PC-9 (cell line): ENCODE measurements around the gene NR6A1. TPM values are rescaled to one million over a fixed set of nuclear protein-coding genes. Genes with fewer than 3 reads are reported as not detected.

Source experiments
- BruUV-seq: library from RNA; stranded (reverse); fragments of 400-500 nt; replicated peaks from 2 replicates; lab custom pipeline; 2021; lab: Mats Ljungman, UMichigan
- CTCF ChIA-PET: fragments of 300-600 bp; sonication (Branson Sonifier 250); formaldehyde crosslinking; loops from one replicate; lab custom pipeline; 2022; ENCODE audit warnings: antibody characterized with exemption; lab: Charles Lee
- POLR2A ChIA-PET: fragments of 300-600 bp; sonication (Branson Sonifier 250); formaldehyde crosslinking; loops from one replicate; lab custom pipeline; 2022; ENCODE audit warnings: antibody characterized with exemption; ENCODE audit not compliant: unreplicated experiment; lab: Charles Lee
- DNase-seq, 2 experiments: peaks; one replicate each; pipeline versions ENCODE4 v3.0.0 to v3.0.0-alpha.2; 2015 to 2022; ENCODE audit warnings: mixed read lengths in 1 of 2
- H2AFZ ChIP-seq: fragments of 200-600 bp; sonication (generic); 2 replicates; pipeline ENCODE4 v1.8.1; 2017; ENCODE audit warnings: antibody characterized with exemption
- H3F3A ChIP-seq: fragments of 200-600 bp; sonication (generic); 2 replicates; pipeline ENCODE4 v1.8.1; 2017; ENCODE audit warnings: antibody characterized with exemption, mild to moderate bottlenecking, low read depth; ENCODE audit not compliant: insufficient read depth
- H3K27ac ChIP-seq: fragments of 200-600 bp; sonication (generic); 2 replicates; pipeline ENCODE4 v1.6.1; 2016; ENCODE audit warnings: mixed run types
- H3K27me3 ChIP-seq: fragments of 200-600 bp; sonication (generic); 2 replicates; pipeline ENCODE4 v1.6.1; 2016; ENCODE audit warnings: low read depth, mixed run types; ENCODE audit not compliant: insufficient read depth
- H3K36me3 ChIP-seq: fragments of 200-600 bp; sonication (generic); 2 replicates; pipeline ENCODE4 v1.6.1; 2016; ENCODE audit warnings: low read depth, mixed run types
- H3K4me1 ChIP-seq: fragments of 200-600 bp; sonication (generic); replicated peaks from 2 replicates; pipeline ENCODE4 v1.6.1; 2016; ENCODE audit warnings: mixed run types; ENCODE audit not compliant: insufficient read depth
- H3K4me2 ChIP-seq: fragments of 200-600 bp; sonication (generic); 2 replicates; pipeline ENCODE4 v1.6.1; 2017; ENCODE audit warnings: mixed run types
- H3K4me3 ChIP-seq: fragments of 200-600 bp; sonication (generic); 2 replicates; pipeline ENCODE4 v1.6.1; 2016; ENCODE audit warnings: mixed run types
- H3K79me2 ChIP-seq: fragments of 200-600 bp; sonication (generic); 2 replicates; pipeline ENCODE4 v1.6.1; 2017; ENCODE audit warnings: low read depth, mixed run types
- H3K9me2 ChIP-seq: fragments of 200-600 bp; sonication (generic); 2 replicates; pipeline ENCODE4 v1.8.1; 2017; ENCODE audit warnings: mild to moderate bottlenecking; ENCODE audit not compliant: insufficient read depth
- H3K9me3 ChIP-seq: fragments of 200-600 bp; sonication (generic); 2 replicates; pipeline ENCODE4 v1.8.1; 2016; ENCODE audit warnings: low read depth; ENCODE audit not compliant: insufficient read depth
- H4K20me1 ChIP-seq: fragments of 200-600 bp; sonication (generic); 2 replicates; pipeline ENCODE4 v1.8.1; 2017; ENCODE audit not compliant: insufficient read depth
- EZH2 ChIP-seq: fragments of 200-600 bp; sonication (generic); IDR thresholded peaks from 2 replicates; pipeline ENCODE4 v1.8.0; 2017; ENCODE audit warnings: antibody characterized with exemption, low read depth
- intact Hi-C: fragments of 100-400 bp; cut with micrococcal nuclease; formaldehyde crosslinking; loops from one replicate; pipeline ENCODE4 v1.10.0; 2022; ENCODE audit not compliant: unreplicated experiment
- total RNA-seq: library from RNA; stranded (reverse); gene quantifications from 2 replicates; pipeline ENCODE4 v1.2.3, GENCODE V29; 2021
- TF ChIP-seq, protein P1 (sequence below): fragments of 200-600 bp; sonication (generic); conservative IDR thresholded peaks from 2 replicates; pipeline ENCODE4 v1.6.1; 2017; ENCODE audit warnings: mixed run types, antibody characterized with exemption, mild to moderate bottlenecking, moderate library complexity

Gene NR6A1
- total RNA-seq, 1 experiment from 2014 or later: 13.0 TPM

GRCh38 chr9:124698265-124698664 is 72.8 kb downstream of the NR6A1 start:
- Histone ChIP-seq H3K27ac (peak overlapping the region; percentile 81), H3K4me2 (no peak overlapping the region), H3K36me3 (0 out of 2 replicates have a peak, but pooled peaks cover 8% of the 10 kb centered on the region), H3K27me3 (no peaks in the 10 kb centered on the region), H2AFZ (no peak overlapping the region), H3K9me2 (no peaks in the 10 kb centered on the region), H3K79me2 (peaks cover 45% of the 10 kb centered on the region; the same call in 1 of the 2 replicates), H3K9me3 (no peaks in the 10 kb centered on the region), H3K4me3 (no peak overlapping the region), H3F3A (peaks cover 51% of the 10 kb centered on the region), H3K4me1 (peaks cover 54% of the 10 kb centered on the region), H4K20me1 (no peaks in the 10 kb centered on the region)
- TF ChIP-seq, protein P1, sequence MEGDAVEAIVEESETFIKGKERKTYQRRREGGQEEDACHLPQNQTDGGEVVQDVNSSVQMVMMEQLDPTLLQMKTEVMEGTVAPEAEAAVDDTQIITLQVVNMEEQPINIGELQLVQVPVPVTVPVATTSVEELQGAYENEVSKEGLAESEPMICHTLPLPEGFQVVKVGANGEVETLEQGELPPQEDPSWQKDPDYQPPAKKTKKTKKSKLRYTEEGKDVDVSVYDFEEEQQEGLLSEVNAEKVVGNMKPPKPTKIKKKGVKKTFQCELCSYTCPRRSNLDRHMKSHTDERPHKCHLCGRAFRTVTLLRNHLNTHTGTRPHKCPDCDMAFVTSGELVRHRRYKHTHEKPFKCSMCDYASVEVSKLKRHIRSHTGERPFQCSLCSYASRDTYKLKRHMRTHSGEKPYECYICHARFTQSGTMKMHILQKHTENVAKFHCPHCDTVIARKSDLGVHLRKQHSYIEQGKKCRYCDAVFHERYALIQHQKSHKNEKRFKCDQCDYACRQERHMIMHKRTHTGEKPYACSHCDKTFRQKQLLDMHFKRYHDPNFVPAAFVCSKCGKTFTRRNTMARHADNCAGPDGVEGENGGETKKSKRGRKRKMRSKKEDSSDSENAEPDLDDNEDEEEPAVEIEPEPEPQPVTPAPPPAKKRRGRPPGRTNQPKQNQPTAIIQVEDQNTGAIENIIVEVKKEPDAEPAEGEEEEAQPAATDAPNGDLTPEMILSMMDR: no peak
- TF ChIP-seq EZH2: no peak
- intact Hi-C loops: no loop called here
- ChIA-PET CTCF (no interaction called here), POLR2A (no interaction called here)
- BruUV-seq: no TSS peak
- no peak for DNase-seq

GRCh38 chr9:124697326-124698200 is 73.5 kb downstream of the NR6A1 start:
- Histone ChIP-seq H2AFZ (no peak overlapping the region), H3K27ac (peak overlapping the region; percentile 81), H3K4me3 (no peak overlapping the region), H3K27me3 (no peaks in the 10 kb centered on the region), H4K20me1 (no peaks in the 10 kb centered on the region), H3K36me3 (0 out of 2 replicates have a peak, but pooled peaks cover 8% of the 10 kb centered on the region), H3K9me3 (no peaks in the 10 kb centered on the region), H3K4me1 (peaks cover 58% of the 10 kb centered on the region), H3F3A (peaks cover 51% of the 10 kb centered on the region), H3K79me2 (peaks cover 52% of the 10 kb centered on the region), H3K9me2 (no peaks in the 10 kb centered on the region), H3K4me2 (peak overlapping the region; percentile 86; the same call in 1 of the 2 replicates)
- TF ChIP-seq EZH2: no peak
- TF ChIP-seq, protein P1: no peak
- CTCF ChIA-PET: interaction anchor here (0.7 kb wide), 1 partner anchor 170 kb away, joined by 3 read pairs; no protein-coding TSS in a partner anchor
- DNase-seq: peak in 1 of 2 experiments; percentile 81
- intact Hi-C loops: no loop called here
- POLR2A ChIA-PET: interaction anchor here (0.6 kb wide), 1 partner anchor 69 kb away, joined by 3 read pairs; no protein-coding TSS in a partner anchor
- BruUV-seq: no TSS peak

DNA sequence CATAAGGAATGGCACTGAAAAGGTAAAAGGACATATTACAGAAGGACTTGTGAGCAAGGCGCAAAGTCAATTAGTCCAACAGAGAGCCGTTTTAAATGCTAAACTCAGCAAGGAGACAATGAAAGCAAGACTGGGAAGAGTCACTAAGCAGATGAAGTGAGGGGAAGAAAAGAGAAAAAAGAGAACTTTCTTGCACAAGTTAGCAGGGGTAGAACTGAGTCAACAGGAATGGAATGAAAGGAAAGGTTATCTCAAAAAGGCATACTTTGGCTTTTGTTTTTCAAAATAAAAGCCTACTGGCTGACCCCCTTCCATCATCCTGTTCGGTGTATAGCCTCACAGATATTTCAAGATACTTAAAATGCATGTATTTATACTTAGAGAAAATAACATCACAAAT is 75.0 kb downstream of the NR6A1 start:
- Histone ChIP-seq H3K9me3 (no peaks in the 10 kb centered on the region), H3K27ac (peak overlapping the region; percentile 81), H3K27me3 (no peaks in the 10 kb centered on the region), H3K36me3 (0 out of 2 replicates have a peak, but pooled peaks cover 8% of the 10 kb centered on the region), H3K9me2 (no peaks in the 10 kb centered on the region), H3K4me3 (peak overlapping the region; percentile 33; the same call in 1 of the 2 replicates), H3K79me2 (peaks cover 65% of the 10 kb centered on the region), H3K4me2 (peak overlapping the region; percentile 86), H3F3A (peaks cover 51% of the 10 kb centered on the region), H2AFZ (no peak overlapping the region), H4K20me1 (no peaks in the 10 kb centered on the region), H3K4me1 (peaks cover 58% of the 10 kb centered on the region)
- ChIA-PET POLR2A (interaction anchor here (0.6 to 0.7 kb wide), 3 partner anchors 10 to 301 kb away, joined by 3 to 13 read pairs (median 3); no protein-coding TSS in a partner anchor), CTCF (no interaction called here)
- peak in 1 of 2 experiments; percentile 77 for DNase-seq
- TF ChIP-seq EZH2: no peak
- TF ChIP-seq, protein P1: no peak
- intact Hi-C loops: loop anchor here (1.0 kb wide), 1 partner anchor 37 kb away; no protein-coding TSS in a partner anchor
- BruUV-seq: no TSS peak
